ENCODE results near the gene DPYD.

DNA sequence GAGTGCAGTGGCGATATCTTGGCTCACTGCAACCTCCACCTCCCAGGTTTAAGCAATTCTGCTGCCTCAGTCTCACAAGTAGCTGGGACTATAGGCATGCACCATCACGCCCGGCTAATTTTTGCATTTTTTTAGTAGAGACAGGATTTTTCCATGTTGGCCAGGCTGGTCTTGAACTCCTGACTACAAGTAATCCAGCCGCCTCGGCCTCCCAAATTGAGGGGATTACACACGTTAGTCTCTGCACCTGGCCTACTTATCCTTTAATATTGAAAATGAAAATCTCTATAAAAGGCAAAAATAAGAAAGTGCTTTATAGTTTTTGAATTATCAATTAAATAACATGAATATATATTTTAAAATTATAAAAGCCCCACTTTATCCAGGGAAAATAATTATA lies 190.6 kb downstream of the DPYD start:
- TF ChIP-seq CTCF (IDR thresholded peaks at IDR 0.05) (no peak), NRF1 (IDR thresholded peaks at IDR 0.05; ENCODE audit: low read depth, low read length) (no peak), MAX (IDR thresholded peaks at IDR 0.05; ENCODE audit: low read depth) (no peak), EP300 (IDR thresholded peaks at IDR 0.05; ENCODE audit: borderline replicate concordance in 1 of 2, low read depth in 1 of 2, low read length in 1 of 2) (no peak), YY1 (IDR thresholded peaks at IDR 0.05; ENCODE audit: low read depth) (no peak)
